GM19438 (cell line): ENCODE results near the gene PLCD1.
"Not testable (repeated sequence)": the region's sequence is repeated elsewhere in the genome, so short reads cannot be mapped to it uniquely, and the experiment has no call there.

Source experiments
- ATAC-seq: cut with Tn5 transposase; IDR thresholded peaks from one replicate; pipeline ENCODE4 v1.9.1; 2021; ENCODE audit warnings: low read depth; ENCODE audit not compliant: unreplicated experiment

The PLCD1 gene

DNA sequence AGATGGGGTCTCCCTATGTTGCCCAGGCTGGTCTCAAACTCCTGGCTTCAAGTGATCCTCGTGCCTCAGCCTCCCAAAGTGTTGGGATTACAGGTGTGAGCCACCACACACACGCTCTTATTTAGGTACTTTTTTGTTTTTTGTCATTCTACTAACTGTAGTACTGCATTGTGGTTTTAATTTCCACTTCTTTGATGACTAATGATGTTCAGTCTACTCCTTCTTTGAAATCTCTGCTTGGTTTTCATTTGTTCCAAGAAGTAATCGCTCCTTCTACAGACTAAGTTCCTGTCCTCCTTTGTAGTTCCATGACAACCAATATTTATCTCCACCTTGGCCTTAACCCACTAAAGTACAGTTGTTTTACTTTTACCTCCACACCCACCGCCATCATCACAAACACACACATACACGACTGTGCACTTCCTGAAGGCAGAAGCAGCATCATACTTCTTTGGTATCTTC, 9.0 kb upstream of the PLCD1 start:
- no peak for ATAC-seq

DNA sequence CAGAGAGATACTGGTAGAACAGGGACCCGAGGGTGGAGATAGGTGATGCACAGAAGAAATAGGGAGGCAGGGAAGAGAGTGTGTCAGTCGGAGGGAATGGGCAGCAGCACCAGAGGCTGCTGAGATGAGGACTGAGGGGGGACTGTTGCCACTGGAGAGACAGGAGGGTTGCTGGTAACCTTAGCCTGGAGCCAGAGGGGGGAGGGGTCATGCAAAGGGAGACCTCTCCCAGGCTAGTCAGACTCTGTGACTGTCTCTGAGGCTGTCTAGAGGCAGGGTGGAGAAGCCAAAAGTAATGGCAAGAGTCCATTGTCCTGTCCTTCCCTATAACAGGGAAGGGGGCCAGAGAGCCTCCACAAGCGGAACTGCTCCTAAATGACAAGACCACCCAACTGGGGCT, 7.5 kb upstream of the PLCD1 start:
- ATAC-seq, result no peak

DNA sequence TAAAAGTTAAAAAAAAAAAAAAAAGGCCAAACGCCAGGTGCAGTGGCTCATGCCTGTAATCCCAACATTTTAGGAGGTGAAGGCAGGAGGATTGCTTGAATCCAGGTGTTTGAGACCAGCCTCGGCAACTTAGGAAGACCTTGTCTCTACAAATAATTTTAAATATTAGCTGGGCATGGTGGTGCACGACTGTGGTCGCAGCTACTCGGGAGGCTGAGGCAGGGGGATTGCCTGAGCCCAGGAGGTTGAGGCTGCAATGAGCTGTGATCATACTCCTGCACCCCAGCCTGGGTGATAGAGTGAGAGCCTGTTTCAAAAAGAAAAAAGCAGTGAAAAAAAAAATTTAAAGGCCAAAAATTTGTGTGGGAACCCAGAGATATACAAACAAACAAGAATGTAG, 6.8 kb upstream of the PLCD1 start:
- no peak for ATAC-seq

DNA sequence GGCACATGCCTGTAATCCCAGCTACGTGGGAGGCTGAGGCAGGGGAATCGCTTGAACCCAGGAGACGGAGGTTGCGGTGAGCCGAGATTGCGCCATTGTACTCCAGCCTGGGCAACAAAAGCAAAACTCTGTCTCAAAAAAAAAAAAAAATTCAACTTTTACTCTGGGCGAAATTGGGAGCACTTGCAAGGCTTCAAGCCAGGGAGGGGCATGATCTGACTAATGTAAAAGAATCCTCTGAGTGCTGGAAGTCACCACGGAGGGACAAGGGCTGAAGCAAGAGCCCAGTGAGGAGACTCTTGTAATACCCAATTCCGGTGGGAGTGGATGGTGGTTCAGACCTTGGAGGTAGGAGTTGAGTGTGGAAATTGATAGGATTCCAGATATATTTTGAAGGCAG, 4.9 kb upstream of the PLCD1 start:
- ATAC-seq, result not testable (repeated sequence)

DNA sequence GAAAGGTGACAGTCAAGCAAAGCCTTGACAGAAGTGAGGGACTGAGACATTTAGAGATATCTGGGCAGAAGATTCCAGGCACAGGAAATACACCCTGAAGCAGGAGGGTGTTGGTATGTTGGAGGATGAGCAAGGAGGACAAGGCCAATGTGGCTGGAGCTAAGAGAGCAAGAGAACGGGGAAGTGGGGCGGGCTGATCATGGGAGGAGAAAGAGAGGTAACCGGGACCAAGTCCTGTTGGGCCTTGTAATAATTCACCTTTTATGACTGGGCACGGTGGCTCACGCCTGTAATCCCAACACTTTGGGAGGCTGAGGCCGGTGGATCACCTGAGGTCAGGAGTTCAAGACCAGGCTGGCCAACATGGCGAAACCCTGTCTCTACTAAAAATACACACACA, 4.1 kb upstream of the PLCD1 start:
- not testable (repeated sequence) for ATAC-seq

DNA sequence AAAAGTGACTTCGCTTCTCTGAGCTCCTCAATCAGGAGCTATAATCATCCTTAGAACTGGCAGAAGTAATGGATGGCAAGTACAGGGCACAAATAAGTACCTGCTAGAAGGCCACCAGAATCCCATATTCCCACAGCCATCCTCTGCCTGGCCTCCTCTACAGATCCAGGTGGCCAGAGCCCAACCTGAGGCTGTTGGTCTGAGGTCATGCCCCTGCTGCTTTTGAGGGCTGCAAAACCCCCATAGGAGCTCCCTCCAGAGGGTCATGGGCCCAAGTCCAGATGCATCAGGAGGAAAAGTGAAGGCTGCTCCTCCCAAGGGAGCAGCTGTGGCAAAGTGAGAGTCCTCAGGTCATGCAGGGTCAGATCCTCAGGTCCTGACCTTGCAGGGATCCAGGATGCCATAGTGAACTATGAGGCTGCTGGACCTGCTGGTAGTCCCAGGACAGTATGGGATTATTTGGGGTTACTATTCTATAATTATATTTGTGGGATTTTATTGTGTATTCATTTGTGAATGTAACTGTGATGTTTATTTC, 3.0 kb upstream of the PLCD1 start:
- no peak for ATAC-seq

DNA sequence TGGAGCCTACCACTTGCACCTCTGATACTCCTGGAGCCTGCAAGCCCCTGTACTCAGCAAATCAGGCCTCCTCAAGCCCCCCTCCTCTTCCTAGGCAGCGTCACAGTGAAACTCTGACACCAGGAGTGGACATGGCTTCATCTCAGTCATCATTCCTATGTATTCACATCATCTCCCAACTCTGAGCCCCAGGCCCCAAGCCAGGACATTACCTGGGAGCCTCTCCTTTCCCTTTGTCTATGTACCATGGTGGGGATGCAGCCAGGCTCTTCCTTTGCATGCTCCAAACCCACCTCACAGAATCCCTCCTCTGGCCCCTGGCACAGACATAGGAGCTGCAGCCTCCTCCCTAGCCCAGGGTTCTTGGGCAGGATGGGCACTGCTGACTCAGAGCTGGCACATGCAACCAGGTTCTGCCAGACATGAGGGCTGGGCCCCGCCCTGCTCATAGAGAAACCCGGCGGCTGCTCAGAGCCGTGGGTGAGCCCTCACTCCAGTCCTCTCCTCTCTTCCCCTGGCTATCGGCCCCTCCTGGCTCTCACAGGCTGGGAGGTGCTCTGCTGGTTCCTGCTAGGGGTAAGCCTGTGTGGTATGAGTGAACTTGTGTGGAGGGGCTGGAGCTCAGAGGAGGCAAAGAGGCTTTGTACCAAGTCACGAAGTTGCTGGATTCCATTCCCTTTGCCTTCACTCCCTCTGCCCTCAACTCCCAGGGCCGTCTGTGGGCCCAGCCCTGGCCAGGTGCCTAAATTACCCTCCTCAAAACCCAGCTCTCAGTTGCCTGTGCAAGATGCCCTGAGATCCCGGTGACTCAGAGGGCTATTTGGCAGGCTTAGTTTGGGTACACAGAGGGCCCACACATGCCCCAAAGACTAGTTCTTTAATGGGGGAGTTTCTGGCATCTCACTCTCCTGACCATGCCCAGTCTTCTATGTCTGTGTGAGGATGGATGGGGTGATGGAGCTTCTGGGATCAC, 1.9 kb upstream of the PLCD1 start:
- ATAC-seq, result no peak

DNA sequence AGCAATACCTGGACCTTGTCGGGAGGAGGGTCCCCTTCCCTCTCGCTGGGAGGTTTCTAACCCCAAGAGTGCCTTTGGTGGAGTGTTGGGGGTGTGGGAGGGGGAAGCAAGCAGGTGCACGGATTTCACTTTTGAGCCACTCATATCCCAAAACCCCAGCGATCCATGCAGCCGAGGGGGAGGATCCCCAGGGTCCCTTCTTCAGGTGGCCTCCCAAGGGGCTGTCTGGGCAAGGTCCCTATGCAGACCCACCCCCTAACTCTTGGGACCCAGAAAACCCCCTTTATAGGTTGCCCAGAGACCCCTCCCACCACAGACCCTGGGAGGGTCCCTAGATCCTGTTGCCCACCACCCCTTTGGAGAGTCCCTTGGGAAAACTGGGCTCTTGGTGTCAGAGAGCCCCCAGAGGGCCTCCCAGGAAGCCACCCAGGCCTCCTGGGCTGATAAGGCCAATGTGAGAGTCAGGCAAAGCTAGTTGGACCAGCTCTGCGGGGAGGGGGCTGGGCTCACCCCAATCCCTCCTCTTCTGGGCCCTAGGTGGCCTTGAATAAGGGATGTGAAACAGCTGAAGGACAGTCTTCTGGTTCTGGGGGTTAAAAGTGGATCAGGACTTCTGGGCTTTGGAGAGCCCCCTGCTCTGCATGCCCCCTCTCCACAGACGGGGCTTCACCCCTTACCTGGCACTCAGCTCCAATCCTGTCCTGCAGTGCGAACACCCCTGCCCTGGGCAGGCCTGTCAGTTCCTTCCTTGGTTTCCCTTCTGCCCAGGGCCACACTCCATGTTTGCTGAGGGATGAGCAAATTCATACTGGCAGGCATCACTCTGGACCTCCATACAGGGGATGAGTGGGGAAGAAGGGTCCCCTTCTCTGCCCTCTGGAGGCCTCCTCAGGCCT, 932 bp upstream of the PLCD1 start:
- ATAC-seq, result no peak

DNA sequence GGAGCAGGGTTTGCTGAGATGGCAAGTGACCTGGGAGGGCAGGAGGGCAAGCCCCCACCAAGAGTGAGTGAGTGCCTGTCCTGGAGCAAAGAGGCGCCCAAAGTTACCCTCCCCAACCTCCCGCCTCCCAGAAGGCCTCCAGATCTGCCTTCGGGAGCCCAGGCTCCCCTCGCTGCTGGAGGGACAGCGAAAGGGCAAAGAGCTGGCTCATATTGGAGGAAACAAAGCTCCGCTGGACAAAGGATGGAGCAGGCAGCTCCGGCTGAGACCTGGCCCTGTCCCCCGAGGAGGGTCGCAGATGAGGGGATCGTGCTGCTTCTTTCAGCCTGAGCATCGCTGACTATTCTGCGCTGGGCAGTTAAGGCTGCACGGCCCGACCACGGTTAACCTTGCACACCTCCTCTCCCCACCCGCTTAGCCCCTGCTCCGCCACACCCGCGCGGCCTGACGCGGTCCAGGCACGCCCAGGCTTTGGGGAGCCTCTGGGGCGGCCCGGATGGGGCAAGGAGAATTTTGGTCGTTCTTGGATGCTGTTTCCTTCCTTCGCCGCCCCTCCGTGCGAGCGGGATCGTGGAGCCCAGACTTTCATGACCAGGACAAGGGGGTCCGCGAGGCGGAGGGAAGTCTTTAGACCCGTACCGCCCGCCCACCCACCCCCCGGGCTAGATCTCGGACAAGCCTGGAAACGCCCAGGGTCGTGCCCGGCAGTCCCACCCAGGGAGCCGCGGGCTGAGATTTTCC, 651 bp downstream of the PLCD1 start:
- ATAC-seq, result no peak

DNA sequence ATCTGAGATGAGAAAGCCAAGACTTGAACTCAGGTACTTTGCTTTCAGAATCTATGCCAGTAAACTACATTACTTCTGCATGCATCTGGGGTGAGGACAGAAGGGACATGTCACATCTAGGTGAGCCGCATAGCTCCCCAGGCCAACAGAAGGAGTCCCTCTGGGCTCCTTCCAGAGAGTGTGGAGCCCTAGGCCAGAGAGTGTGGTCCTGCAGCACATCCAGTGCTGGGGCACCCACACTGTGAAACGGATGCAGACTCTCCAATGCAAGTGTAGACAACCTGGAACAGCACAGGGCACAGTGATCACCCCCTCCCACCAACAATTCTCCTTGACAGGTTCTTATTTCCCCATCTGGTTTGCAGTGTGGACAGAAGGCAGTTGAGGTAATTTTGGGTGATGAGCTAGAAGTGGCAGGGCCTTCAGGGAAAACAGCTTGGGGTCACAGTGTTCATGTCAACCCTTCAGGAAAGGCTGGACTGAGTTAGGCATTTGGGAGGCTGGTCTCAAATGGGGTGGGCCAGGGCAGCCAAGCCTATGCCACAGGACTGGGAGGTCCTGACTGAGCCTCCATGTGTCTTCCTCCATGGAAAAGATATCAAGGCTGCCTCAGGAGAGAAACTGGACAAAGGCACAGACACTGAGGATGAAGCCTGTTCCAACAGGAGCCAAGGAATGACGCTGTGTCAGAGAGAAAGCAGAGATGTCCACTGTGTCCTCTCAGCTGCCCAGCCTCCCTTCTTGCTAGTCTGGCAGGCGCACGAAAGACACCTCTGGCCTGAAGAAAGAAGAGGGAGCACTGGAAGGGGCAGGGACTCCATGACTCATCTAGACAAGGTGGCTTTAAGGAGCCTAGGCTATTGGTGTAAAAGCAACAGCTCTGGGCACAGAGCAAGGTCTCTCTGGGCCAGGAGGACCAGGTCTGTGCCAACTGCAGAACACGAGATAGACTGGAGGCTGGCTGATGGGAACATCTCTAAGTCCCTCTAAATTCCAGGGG, 1.7 kb downstream of the PLCD1 start:
- no peak for ATAC-seq

DNA sequence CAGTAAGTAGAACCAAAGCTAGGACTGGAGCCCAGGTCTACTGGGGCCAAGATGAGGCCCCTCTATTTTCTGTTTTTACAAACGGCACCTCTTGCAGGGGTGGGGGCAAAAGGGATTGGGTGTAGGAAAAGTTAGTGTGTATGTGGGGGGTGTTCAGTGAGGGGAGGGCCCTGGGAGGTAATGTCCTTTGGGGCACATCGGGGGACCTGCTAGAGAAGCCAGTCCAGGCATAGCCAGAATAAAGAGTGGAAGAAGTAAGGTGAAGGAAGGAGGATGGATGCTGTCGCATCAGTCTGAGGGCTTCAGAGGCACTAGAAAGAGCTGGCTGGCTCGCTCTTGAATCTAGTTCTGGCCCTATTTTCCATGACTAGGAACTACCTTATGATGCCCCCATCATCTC, 2.6 kb downstream of the PLCD1 start:
- ATAC-seq, result no peak

DNA sequence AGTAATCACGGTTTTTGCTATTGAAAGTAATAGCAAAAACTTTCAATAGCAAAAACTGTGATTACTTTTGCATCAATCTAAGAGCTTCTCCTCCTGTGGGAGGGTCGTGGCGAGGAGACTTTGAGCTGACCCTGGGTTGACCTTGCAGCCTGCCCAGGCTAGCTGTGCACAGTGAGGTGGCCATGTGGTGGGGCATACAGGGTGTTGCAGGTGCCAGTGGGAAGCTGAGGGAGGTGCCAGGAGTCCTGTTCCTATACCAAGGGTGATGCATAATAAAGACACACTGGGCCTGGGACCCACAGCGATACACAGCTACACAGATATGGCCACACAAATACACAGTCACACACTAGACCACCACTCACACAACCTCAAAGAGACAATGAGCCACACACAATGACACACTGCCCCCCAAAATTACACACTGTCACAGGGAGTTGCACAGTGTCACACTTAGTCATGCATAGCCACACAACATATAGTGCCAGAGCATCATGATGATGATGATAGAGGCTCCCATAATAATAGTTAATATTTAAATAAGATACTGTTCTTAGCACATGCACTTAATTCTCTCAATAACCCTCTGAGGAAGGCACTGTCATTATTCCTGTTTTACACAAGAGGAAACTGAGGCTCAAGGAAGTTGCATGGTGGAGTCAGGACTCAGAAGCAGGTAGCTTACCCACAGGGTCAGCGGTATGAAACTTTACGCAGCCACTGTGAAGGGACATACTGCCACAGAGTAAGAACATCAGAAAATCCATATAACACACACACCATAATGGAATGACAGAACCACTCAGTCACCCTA, 6.3 kb downstream of the PLCD1 start:
- ATAC-seq, result no peak

DNA sequence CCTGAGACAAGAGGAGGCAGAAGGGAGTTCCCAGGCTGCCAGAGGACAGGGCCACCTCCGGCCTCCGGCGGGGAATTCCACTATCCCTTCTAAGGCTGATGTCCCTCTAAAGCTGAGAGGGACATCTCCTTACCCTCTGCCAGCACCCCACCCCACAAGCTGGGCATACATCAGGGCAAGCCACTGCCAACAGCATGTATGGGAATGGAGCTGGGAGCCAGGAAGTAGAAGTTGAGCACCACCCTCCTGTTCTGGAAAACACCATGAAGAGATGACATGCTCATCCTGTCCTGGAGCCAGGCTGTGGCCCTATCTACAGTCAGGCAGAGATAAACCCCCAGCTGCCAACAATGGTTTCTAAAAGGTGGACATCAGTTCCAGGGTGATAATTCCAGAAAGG, 7.1 kb downstream of the PLCD1 start:
- no peak for ATAC-seq

DNA sequence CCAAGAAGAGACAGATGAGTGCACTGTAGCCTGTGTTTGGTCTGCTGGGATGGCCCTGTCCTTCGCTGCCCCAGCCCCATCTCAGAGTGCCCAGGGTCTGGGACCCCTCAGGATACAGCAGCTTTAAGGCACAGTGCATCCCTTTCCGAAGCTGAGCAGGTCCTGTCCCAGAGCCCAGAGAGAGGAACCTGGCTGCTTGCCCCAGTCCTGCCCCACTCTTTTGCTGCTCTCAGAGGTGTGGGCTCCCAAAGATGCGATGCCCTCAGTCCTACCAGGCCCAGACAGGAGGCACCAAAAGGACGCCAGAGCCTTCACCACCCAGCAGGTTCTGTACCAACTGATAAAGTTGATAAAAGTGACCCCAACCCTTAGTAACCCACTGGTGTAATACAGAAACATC, 8.2 kb downstream of the PLCD1 start:
- ATAC-seq, result no peak

DNA sequence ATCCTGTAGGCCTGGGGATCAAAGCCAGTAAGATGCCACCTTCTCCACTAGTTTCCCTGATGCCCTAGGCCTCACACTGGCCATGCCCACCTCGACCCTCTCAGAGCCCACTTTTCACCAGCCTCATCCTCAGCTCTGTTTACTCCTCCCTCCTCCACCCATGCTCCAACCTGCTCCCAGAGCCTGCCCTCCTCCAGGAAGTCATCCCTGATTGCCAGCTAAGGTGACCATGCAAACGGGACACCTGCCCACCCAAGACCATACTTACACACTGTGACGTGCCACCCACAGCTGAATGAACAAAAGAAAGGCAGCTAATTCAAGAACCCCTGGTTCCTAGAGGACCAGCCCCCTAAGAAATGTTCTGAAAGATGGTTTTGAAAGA, 9.1 kb downstream of the PLCD1 start:
- ATAC-seq, result no peak

DNA sequence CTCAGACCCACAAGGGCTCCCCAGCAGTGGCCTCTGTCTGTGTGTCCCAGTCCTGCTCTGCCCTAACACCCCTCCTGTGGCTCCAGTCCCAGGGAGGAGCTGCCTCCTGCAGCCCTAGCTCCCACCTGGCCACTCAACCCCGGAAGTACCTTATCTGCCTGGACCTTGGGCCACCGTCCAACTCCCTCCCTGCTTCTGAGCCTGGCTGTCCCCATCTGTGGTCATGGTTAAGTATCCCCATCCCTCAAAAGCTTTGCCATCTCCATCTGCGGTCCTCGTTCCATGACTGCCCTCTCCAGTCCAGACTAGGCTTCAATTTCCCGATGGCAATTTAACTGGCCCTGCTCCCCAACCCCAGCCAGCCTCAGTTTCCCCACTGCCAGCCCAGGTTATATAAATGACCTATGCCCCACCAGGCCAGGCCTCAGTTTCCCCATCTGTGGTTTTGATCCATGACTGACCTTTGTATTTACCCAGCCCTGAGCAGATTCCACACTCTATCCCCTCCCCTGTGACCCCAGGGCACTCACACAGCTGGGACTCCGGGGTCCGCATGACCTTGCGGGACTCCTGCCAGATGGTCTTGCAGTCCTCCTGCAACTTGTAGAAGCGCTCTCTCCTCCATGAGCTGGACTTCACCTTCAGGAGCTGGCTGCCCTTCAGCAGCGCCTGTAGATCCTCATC, 9.6 kb downstream of the PLCD1 start:
- no peak for ATAC-seq

DNA sequence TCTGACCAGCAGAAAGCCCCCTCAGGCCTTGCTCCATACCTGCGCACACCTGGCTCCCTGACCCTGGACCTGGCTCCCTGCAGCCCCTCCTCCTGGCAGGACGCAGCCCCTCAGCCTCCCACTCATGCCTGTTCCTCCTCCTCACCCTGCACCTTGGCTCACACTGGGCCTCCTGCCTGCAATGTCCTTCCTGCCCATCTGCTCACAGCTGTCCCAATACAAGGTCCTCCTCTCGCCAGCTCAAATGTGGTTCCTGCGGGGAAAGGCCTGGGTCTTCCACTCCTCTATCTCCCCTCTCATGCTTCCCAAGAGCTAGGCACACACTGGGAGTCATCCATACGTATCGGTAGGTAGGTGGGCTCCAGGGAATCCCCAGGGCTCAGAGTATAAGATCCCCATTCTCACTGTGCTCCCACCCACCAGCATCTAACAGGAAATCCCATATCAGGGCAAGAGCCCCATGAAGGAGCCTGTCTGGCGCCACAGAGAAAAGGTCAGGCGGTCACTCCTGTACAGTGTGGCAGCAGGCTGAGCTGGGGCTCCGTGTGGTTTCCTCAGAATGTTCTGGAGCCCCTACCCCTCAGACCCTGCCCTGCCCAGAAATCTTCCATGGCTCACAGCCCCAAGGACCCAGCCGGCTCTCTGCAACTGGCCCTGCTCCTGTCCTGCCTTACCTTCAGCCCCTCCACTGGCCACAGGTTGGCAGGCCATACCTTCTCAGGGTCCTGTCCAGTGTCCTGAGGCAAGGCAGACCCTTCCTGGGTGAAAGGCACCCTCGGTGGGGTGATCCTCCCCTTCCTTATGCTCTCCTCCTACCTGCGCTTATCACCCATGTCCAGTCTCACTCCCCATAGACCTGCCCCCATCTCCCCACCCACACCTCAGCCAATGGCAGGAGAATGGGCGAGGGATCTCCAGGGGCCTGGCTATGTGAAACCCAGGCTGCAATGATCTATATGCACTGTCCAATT, 10.9 kb downstream of the PLCD1 start:
- ATAC-seq, result no peak
